GM12878 (cell line): ENCODE data around the gene POP5. TPM values are rescaled to one million over a fixed set of nuclear protein-coding genes. Genes with fewer than 3 reads are reported as not detected.

Experiments
- ATAC-seq: fragments of 200-7000 bp; cut with Tn5 transposase; 3 replicates; pipeline ENCODE4 v1.9.1; 2020; ENCODE audit warnings: mild to moderate bottlenecking, moderate library complexity
- BruUV-seq: library from RNA; stranded (reverse); fragments of 400-500 nt; replicated peaks from 2 replicates; lab custom pipeline; 2021; lab: Mats Ljungman, UMichigan
- CTCF ChIA-PET: fragments of 300-600 bp; sonication (Branson Sonifier 250); formaldehyde crosslinking; extraction: SDS; loops from one replicate; lab custom pipeline; 2021; ENCODE audit warnings: inconsistent platforms; lab: Yijun Ruan, JAX
- POLR2A ChIA-PET: fragments of 350-600 bp; formaldehyde crosslinking; extraction: SDS; loops from one replicate; lab custom pipeline; 2021; ENCODE audit warnings: inconsistent platforms; lab: Charles Lee
- RAD21 ChIA-PET: fragments of 300-600 bp; sonication (Branson Sonifier 250); formaldehyde crosslinking; loops from one replicate; lab custom pipeline; 2023; ENCODE audit warnings: antibody characterized with exemption; ENCODE audit not compliant: unreplicated experiment; lab: Charles Lee
- SMC1A ChIA-PET: fragments of 300-600 bp; sonication (Branson Sonifier 250); formaldehyde crosslinking; loops from one replicate; lab custom pipeline; 2023; ENCODE audit not compliant: unreplicated experiment, uncharacterized antibody; lab: Charles Lee
- DNase-seq: peaks from one replicate; pipeline ENCODE4 v3.0.0-alpha.2; 2011; ENCODE audit warnings: low read depth, low spot score
- FAIRE-seq: peaks from 3 replicates; lab custom pipeline; 2011; peaks lifted over from hg19 to GRCh38; lab: Jason Lieb, UNC
- H2AFZ ChIP-seq: 2 replicates; pipeline ENCODE4 v1.6.0; 2011; ENCODE audit warnings: low read depth, low read length, control low read depth; ENCODE audit not compliant: control insufficient read depth
- H3K27ac ChIP-seq: 2 replicates; pipeline ENCODE4 v1.5.1; 2011; ENCODE audit warnings: control low read depth; ENCODE audit not compliant: control insufficient read depth, insufficient read depth
- H3K27me3 ChIP-seq, 2 experiments: replicated peaks in 1 of 2; 2 replicates each; pipeline versions ENCODE4 v1.6.0 to v1.6.1; 2011; ENCODE audit warnings: low read length in 1 of 2; ENCODE audit not compliant: control insufficient read depth in 2 of 2, insufficient read depth in 2 of 2
- H3K36me3 ChIP-seq, 2 experiments: 2 replicates each; pipeline ENCODE4 v1.5.1; 2011; ENCODE audit warnings: low read length in 1 of 2; ENCODE audit not compliant: control insufficient read depth in 2 of 2, insufficient read depth in 2 of 2
- H3K4me1 ChIP-seq: 2 replicates; pipeline ENCODE4 v1.6.1; 2011; ENCODE audit warnings: mild to moderate bottlenecking, low read length, moderate library complexity, mixed read lengths; ENCODE audit not compliant: control insufficient read depth, insufficient read depth
- H3K4me2 ChIP-seq: 2 replicates; pipeline ENCODE4 v1.6.0; 2011; ENCODE audit warnings: control low read depth; ENCODE audit not compliant: control insufficient read depth, insufficient read depth
- H3K4me3 ChIP-seq: fragments of 200-600 bp; sonication (generic); 2 replicates; pipeline ENCODE4 v1.5.1; 2016
- H3K79me2 ChIP-seq: 2 replicates; pipeline ENCODE4 v1.6.0; 2011; ENCODE audit warnings: low read length; ENCODE audit not compliant: control insufficient read depth, insufficient read depth
- H3K9ac ChIP-seq: 2 replicates; pipeline ENCODE4 v1.8.0; 2011; ENCODE audit warnings: low read length, control low read depth, mixed read lengths; ENCODE audit not compliant: control insufficient read depth, insufficient read depth
- H3K9me3 ChIP-seq: replicated peaks from 3 replicates; pipeline ENCODE4 v1.5.1; 2011; ENCODE audit warnings: mild to moderate bottlenecking, low read length; ENCODE audit not compliant: control insufficient read depth, insufficient read depth
- H4K20me1 ChIP-seq: 2 replicates; pipeline ENCODE4 v1.6.0; 2011; ENCODE audit not compliant: control insufficient read depth, insufficient read depth
- CTCF ChIP-seq, 3 experiments: IDR thresholded peaks in 2 of 3; conservative IDR thresholded peaks in 1 of 3; 2 replicates each; pipeline ENCODE4 v1.5.1; 2011; ENCODE audit warnings: low read depth in 3 of 3, low read length in 3 of 3, mild to moderate bottlenecking in 3 of 3, control low read depth in 2 of 3, moderate library complexity in 2 of 3, inconsistent platforms in 1 of 3, mixed read lengths in 1 of 3; ENCODE audit not compliant: control insufficient read depth in 2 of 3, insufficient read depth in 1 of 3; ENCODE audit errors: extremely low read depth in 1 of 3
- E2F8 ChIP-seq: fragments of 450-650 bp; IDR thresholded peaks from 2 replicates; pipeline ENCODE4 v1.6.1; 2018; ENCODE audit warnings: mild to moderate bottlenecking, low read depth, moderate library complexity; ENCODE audit not compliant: partially characterized antibody
- EGR1 ChIP-seq, 2 experiments: IDR thresholded peaks; 1 replicate in 1 of 2; 2 replicates in 1 of 2; pipeline ENCODE4 v1.6.1; 2011 to 2012; ENCODE audit warnings: low read depth in 2 of 2, low read length in 2 of 2, borderline replicate concordance in 1 of 2, mild to moderate bottlenecking in 1 of 2, moderate library complexity in 1 of 2
- MTA3 ChIP-seq: IDR thresholded peaks from 2 replicates; pipeline ENCODE4 v1.6.1; 2012; ENCODE audit warnings: low read length, inconsistent platforms, borderline replicate concordance
- NBN ChIP-seq: fragments of 450-650 bp; IDR thresholded peaks from 2 replicates; pipeline ENCODE4 v1.6.1; 2016
- RB1 ChIP-seq: fragments of 450-650 bp; formaldehyde crosslinking; IDR thresholded peaks from 2 replicates; pipeline ENCODE4 v1.6.1; 2017; ENCODE audit warnings: mild to moderate bottlenecking, borderline replicate concordance
- RCOR1 ChIP-seq: conservative IDR thresholded peaks from 2 replicates; pipeline ENCODE4 v1.6.1; 2012; ENCODE audit warnings: low read depth, low read length, improper control_type of control experiment
- SMARCA5 ChIP-seq: fragments of 450-650 bp; IDR thresholded peaks from 2 replicates; pipeline ENCODE4 v1.6.1; 2017; ENCODE audit warnings: mild to moderate bottlenecking
- WRNIP1 ChIP-seq: IDR thresholded peaks from 2 replicates; pipeline ENCODE4 v1.6.1; 2011; ENCODE audit warnings: low read depth, low read length, improper control_type of control experiment, borderline replicate concordance
- YY1 ChIP-seq: IDR thresholded peaks from 2 replicates; pipeline ENCODE4 v1.6.1; 2011; ENCODE audit warnings: low read depth, mild to moderate bottlenecking, low read length
- ZNF217 ChIP-seq: fragments of 450-650 bp; IDR thresholded peaks from 2 replicates; pipeline ENCODE4 v1.6.1; 2017; ENCODE audit warnings: antibody characterized with exemption, mild to moderate bottlenecking
- ZSCAN29 ChIP-seq: fragments of 450-650 bp; IDR thresholded peaks from 2 replicates; pipeline ENCODE4 v1.6.1; 2017; ENCODE audit warnings: mild to moderate bottlenecking, moderate library complexity
- WGBS: methylation state at CpG from one replicate; pipeline ENCODE4 v1.1.6; 2016; ENCODE audit warnings: low lambda C conversion rate; ENCODE audit not compliant: insufficient replicate concordance, insufficient coverage; ENCODE audit errors: missing lambda C conversion rate; 5-methylcytosine and 5-hydroxymethylcytosine counted together
- in situ Hi-C: fragments of 300-500 bp; cut with MboI; formaldehyde crosslinking; loops from 9 replicates; pipeline ENCODE4 v1.14.3; 2018; ENCODE audit warnings: mixed read lengths
- intact Hi-C: fragments of 100-400 bp; cut with micrococcal nuclease; formaldehyde crosslinking; loops from one replicate; pipeline ENCODE4 v1.14.2; 2022; ENCODE audit not compliant: unreplicated experiment
- polyA plus RNA-seq, 11 experiments: library from polyadenylated mRNA; depleted of rRNA in 4 of 11; unstranded in 6 of 11; stranded (reverse) in 5 of 11; fragments of >200 nt; fragmentation: Nextera tagmentation in 4 of 11; fragmentation: Illumina TruSeq in 1 of 11; extraction: Ambion mirVana in 4 of 11; extraction: Trizol in 1 of 11; gene quantifications; 1 replicate in 1 of 11; 2 replicates in 10 of 11; pipeline versions ENCODE4 v1.2.1 to v1.2.3, GENCODE V29; 2011 to 2016; ENCODE audit warnings: inconsistent platforms in 2 of 11, missing spikeins in 2 of 11, low read depth in 1 of 11
- total RNA-seq, 4 experiments: library from RNA; depleted of rRNA in 3 of 4; stranded (reverse); fragments of >200 nt in 3 of 4; fragmentation: Illumina TruSeq in 1 of 4; extraction: Trizol in 1 of 4; gene quantifications; 2 replicates each; pipeline versions ENCODE4 v1.2.1 to v1.2.3, GENCODE V29; 2013 to 2021
- TF ChIP-seq, protein P1 (sequence below): IDR thresholded peaks from 2 replicates; pipeline ENCODE4 v1.6.1; 2012; ENCODE audit warnings: low read depth, low read length, improper control_type of control experiment

The POP5 gene
- total and polyA plus RNA-seq, 10 of the 15 experiments (the other 5 are each of a cell fraction or from before 2014, with no cell fraction given) = 50.3 to 234 (median 83.7) TPM

- TF ChIP-seq YY1 = 0 out of 2 replicates have a peak, but pooled peaks have one; percentile 17
These were observed 3.3 kb upstream of the POP5 start (continued) for GRCh38 chr12:120584343-120585149.

- H3K79me2 ChIP-seq = peaks cover 7% of the 10 kb centered on the region
- ChIA-PET SMC1A (interaction anchor here (0.9 to 5.4 kb wide), 8 partner anchors 45 to 526 kb away, joined by 3 to 40 read pairs (median 4); no protein-coding TSS in a partner anchor), POLR2A (no interaction called here), RAD21 (interaction anchor here (1.0 to 5.0 kb wide), 6 partner anchors 48 to 389 kb away, joined by 3 to 57 read pairs (median 8); partner anchors contain the start of gene ACADS), CTCF (interaction anchor here (0.8 to 6.5 kb wide), 37 partner anchors 9 to 734 kb away, joined by 3 to 104 read pairs (median 5); partner anchors contain the start of genes MLEC and UNC119B)
- no peak overlapping the region for H3K9ac ChIP-seq
- no TSS peak for BruUV-seq
- no peak overlapping the region for H3K27ac ChIP-seq
- peaks cover 11% of the 10 kb centered on the region for H3K4me1 ChIP-seq
- H3K27me3 ChIP-seq = no peaks in the 10 kb centered on the region; a peak in 1 of 4 replicates
- peak overlapping the region; percentile 51; the same call in 1 of the 2 replicates for H3K4me3 ChIP-seq
- ATAC-seq (peak; percentile 44), FAIRE-seq (peak; percentile 61), DNase-seq (no peak)
- peak overlapping the region; percentile 86 for H3K4me2 ChIP-seq
- in situ Hi-C loops = loop anchor here (5.0 kb wide), 1 partner anchor 129 kb away; the partner anchor contains the start of gene UNC119B
- H3K36me3 ChIP-seq = peaks cover 0 to 7% of the 10 kb centered on the region in 2 experiments; a peak in 1 of 4 replicates
- 30% methylated on average over 20 of the region's 20 CpGs for WGBS
- H3K9me3 ChIP-seq = no peaks in the 10 kb centered on the region
- intact Hi-C loops = loop anchor here (1.0 to 5.0 kb wide), 9 partner anchors 64 to 527 kb away; partner anchors contain the start of genes MLEC and SPPL3
- no peaks in the 10 kb centered on the region for H4K20me1 ChIP-seq
- peak overlapping the region; percentile 79 for H2AFZ ChIP-seq
- TF ChIP-seq RCOR1 = no peak
- TF ChIP-seq SMARCA5 = peak; percentile 44; the same call in 1 of the 2 replicates
- no peak for TF ChIP-seq E2F8
- TF ChIP-seq EGR1 (IDR thresholded peaks at IDR 0.05; ENCODE audit: borderline replicate concordance in 1 of 2, low read depth in 2 of 2, low read length in 2 of 2) = no peak
- TF ChIP-seq NBN = 0 out of 2 replicates have a peak, but pooled peaks have one; percentile 2
- TF ChIP-seq RB1 = 0 out of 2 replicates have a peak, but pooled peaks have one; percentile 32
- no peak for TF ChIP-seq ZSCAN29
- TF ChIP-seq CTCF (IDR thresholded peaks at IDR 0.05 in 2 of 3, conservative IDR thresholded peaks at IDR 0.05 in 1 of 3; ENCODE audit: control insufficient read depth in 2 of 3, extremely low read depth in 1 of 3, insufficient read depth in 1 of 3, low read depth in 3 of 3, low read length in 3 of 3) = peak; percentile 84 to 94 (median 89)
- 0 out of 2 replicates have a peak, but pooled peaks have one; percentile 30 for TF ChIP-seq YY1
- 0 out of 2 replicates have a peak, but pooled peaks have one; percentile 46 for TF ChIP-seq WRNIP1
- TF ChIP-seq, protein P1, sequence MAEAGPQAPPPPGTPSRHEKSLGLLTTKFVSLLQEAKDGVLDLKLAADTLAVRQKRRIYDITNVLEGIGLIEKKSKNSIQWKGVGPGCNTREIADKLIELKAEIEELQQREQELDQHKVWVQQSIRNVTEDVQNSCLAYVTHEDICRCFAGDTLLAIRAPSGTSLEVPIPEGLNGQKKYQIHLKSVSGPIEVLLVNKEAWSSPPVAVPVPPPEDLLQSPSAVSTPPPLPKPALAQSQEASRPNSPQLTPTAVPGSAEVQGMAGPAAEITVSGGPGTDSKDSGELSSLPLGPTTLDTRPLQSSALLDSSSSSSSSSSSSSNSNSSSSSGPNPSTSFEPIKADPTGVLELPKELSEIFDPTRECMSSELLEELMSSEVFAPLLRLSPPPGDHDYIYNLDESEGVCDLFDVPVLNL = no peak
- TF ChIP-seq ZNF217 = 0 out of 2 replicates have a peak, but pooled peaks have one; percentile 28
- TF ChIP-seq MTA3 = no peak
These were observed 2.4 kb upstream of the POP5 start for GRCh38 chr12:120583478-120584030.
